Measurements from ENCODE around the gene IRF8. TPM values are rescaled to one million over a fixed set of nuclear protein-coding genes. Genes with fewer than 3 reads are reported as not detected.
"Not testable (repeated sequence)": the region's sequence is repeated elsewhere in the genome, so short reads cannot be mapped to it uniquely, and the experiment has no call there.

Gene IRF8
- total RNA-seq, result 10 to 100 TPM; 17.6 to 17.8 TPM
- polyA plus RNA-seq, result 1 to 10 TPM; 2.0 to 5.8 (median 3.2) TPM
- 2.2 to 224 (median 13.3) reads per million in 6 experiments for total RNA-seq

DNA sequence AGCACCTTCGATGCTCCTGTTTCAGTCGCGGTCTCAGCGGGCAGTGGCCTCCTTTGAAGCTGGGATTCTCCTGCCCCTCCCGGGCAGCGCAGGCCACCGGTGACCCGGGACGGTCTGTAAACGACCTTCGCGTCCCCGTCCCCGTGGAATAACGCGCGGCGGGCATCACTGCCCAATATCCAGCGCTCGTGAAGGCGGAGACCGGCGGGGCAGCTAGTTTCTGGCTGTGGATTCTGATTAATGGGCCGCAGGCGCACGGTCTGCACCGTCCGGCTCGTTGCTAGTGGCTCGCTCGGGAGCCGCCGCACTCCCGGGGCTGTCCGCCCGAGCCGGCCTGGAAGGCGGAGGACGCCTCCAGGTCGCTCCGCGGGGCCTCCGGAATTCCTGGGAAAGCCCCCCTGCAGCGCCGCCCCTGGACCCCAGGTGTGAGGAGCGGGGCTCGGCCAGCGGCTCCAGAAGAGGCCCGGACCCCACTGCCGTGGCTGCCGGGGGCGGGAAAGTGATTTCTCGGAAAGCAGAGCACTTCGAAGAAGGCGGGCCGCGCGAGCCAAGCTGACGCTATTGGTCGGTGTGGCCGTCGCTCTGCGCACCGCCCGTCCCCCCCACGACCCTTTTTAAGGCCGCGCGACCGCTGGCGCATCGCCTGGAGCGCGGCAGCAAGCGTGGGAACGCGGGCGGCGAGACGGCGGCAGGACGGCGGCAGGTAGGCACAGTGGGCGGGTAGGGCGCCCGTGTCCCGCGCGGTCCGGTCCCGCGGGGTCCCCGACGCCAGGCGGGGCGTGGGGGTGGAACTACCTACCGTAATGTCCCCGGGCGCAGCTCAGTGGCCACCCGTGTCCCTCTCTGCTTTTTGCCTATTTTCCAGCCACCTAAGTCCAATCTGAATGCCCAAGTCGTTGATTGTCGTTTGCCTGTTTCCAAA lies at the start of gene IRF8:
IRF8 (plus strand) TSS at position 642 of the 922 bp plus-strand sequence. CDS start 3,854 bp downstream, outside the sequence.
- Mint-ChIP-seq H3K27ac (peak within 1 kb of the TSS in 8 of 10 donors; percentile 37 to 92 (median 77)), H3K4me3 (peak within 1 kb of the TSS; percentile 75 to 91 (median 86)), H3K36me3 (no peaks in the 10 kb centered on the region), H3K4me1 (peaks cover 20 to 61% (median 43%) of the 10 kb centered on the region in 4 donors), H3K9me3 (no peaks in the 10 kb centered on the region), H3K27me3 (no peaks in the 10 kb centered on the region)
- POLR2A ChIA-PET, result interaction anchor here (1.1 kb wide), 1 partner anchor 11 kb away, joined by 4 read pairs; no protein-coding TSS in a partner anchor
- ATAC-seq, result peak; percentile 73 to 88
- DNase-seq, result peak; percentile 59 to 85 (median 70)

DNA sequence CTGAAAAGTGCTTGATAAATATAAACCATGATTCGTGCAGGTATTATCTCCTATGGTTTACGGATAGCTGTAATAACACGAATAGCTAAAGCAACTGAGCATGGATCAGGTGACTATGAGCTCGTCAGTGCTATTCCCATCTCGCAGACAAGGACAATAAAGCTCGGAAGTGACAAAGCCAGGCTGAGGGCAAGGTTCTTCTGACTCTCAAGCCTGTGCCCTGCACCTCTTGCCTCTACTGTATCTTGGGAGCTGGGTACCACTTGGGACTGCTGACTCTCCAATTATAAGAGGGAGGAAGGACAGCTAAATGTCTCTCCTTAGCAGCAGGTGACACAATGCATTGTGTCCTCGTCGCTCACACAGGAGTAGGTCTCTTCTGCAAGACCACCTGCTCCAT lies 49.6 kb upstream of the IRF8 start:
- ATAC-seq, result no peak
- H3K27me3 Mint-ChIP-seq, result peaks cover 5 to 33% (median 13%) of the 10 kb centered on the region in 5 donors
- no peaks in the 10 kb centered on the region for H3K36me3 Mint-ChIP-seq
- H3K4me3 Mint-ChIP-seq, result no peak overlapping the region
- POLR2A ChIA-PET, result no interaction called here
- DNase-seq, result no peak
- H3K9me3 Mint-ChIP-seq, result no peaks in the 10 kb centered on the region
- peaks cover 17 to 22% (median 20%) of the 10 kb centered on the region in 4 donors for H3K4me1 Mint-ChIP-seq
- H3K27ac Mint-ChIP-seq, result no peak overlapping the region

DNA sequence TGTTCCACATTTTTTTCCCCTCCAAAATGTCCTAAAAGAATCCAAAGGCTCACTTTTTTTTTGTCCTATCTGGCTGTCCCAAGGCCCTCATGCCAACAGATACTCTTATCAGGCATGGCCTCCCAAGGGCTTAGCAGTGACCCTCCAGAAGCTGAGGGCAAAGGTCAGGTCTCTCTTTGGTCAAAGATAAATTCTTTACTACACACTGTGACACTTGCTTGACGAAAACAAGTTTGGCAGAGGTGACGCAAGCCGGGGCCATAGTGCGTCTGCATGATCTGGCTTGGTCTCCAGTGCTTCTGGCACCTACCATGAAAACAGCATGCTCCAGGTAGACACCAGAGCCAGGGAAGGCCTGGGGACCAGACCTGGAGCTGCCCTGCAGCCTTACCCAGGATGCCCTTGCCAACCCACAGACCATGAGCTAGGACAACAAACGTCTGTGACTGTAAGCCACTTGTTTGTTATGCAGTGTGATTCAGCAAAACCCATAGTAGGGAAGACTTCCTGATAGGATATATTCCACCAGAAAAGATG lies 48.5 kb upstream of the IRF8 start:
- Mint-ChIP-seq H3K27me3 (peaks cover 2 to 24% (median 13%) of the 10 kb centered on the region in 5 donors), H3K4me3 (no peak overlapping the region), H3K36me3 (no peaks in the 10 kb centered on the region), H3K27ac (peak overlapping the region in 2 of 10 donors; percentile 10 to 49), H3K4me1 (peaks cover 12 to 15% (median 13%) of the 10 kb centered on the region in 4 donors), H3K9me3 (no peaks in the 10 kb centered on the region)
- POLR2A ChIA-PET, result no interaction called here
- ATAC-seq, result no peak
- DNase-seq, result no peak

DNA sequence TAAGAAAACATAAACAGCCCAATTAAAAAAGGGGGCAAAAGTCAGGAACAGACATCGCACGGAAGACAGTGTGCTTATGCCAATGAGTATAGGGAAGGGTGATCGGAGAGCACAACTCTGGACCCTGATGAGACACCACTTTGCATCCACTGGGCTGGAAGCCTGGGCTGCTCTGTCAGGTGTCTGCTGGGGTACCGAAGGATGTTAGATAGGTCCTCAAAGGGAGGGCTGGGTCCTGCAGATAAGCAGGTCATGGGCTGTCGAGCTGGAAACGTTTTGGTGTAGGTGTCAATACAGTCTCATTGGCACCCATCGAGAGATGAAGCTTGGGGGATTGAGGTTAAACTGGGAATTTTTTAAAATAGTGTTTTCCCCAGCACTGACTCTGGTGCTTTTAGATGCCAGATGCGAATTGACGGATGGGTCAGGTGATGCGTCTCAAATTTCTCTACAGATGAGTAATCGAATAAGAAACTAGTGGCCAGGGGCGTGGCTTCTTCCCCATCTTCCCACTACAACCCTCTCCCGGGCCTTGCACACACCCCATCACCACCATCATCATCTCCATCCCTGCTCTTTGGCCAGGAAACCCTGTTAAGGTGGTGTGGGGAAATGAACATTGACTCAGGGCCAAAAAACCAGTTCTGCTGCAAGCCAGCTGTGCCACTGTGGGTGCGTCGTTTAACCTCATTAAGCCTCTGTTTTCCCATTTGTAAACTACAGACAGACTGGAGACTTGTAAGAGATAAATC lies 47.8 kb upstream of the IRF8 start:
- H3K4me1 Mint-ChIP-seq, result peaks cover 12 to 15% (median 13%) of the 10 kb centered on the region in 4 donors
- no peaks in the 10 kb centered on the region for H3K9me3 Mint-ChIP-seq
- POLR2A ChIA-PET, result no interaction called here
- peaks cover 2 to 24% (median 15%) of the 10 kb centered on the region in 5 donors for H3K27me3 Mint-ChIP-seq
- H3K36me3 Mint-ChIP-seq, result no peaks in the 10 kb centered on the region
- ATAC-seq (no peak), DNase-seq (no peak)
- no peak overlapping the region for H3K4me3 Mint-ChIP-seq
- H3K27ac Mint-ChIP-seq, result no peak overlapping the region

DNA sequence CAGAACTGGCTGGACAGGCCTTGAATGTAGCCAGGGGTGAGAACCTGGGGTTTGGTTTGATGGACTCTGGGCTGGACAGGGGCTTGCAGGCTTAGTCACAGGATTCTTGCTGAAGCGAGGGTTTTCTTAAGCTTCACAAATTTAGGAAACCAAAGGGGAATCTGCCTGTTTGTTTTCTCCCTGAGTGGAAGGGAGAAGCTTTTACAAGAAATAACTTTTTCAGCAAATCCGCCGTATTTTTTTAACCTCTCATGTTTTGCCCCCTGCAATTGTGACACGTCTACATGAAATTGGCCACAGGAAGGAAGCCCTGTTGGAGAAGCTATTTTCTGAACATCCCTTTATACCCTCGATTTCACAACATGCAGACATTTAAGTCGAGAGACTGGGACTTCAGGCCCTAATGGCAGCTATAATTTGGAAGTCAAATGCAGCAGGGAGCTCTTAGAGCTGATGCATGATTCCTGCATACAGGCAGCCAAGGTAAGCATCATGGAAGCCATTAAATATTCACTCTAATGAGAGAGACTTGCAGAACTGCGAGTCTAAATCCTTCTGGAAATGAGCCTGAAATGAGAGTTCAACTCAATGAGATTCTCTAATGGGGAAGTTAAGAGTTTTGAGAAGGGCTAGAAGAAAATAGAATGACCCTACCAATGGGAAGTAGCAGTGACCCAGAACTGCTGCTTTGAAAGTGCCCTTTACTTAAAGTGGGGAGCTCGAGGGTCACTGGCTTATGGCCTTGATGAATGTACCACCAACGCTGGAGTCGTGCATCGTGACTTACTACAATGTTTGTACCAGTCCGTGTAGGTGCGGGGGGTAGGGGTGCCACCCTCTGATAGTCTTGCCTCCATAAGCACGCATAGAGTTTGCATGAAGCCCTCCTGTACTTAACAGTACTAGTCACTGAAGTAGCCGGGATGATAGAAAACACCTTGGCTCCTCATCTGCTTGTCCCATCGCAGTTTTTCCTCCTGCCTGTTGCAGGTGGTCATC lies 45.1 kb upstream of the IRF8 start:
- Mint-ChIP-seq H3K4me1 (peaks cover 0 to 18% (median 1%) of the 10 kb centered on the region in 4 donors), H3K4me3 (no peak overlapping the region), H3K9me3 (peaks cover 0 to 2% (median 0%) of the 10 kb centered on the region in 9 donors), H3K27me3 (peaks cover 0 to 15% (median 3%) of the 10 kb centered on the region in 5 donors), H3K36me3 (no peaks in the 10 kb centered on the region), H3K27ac (peak overlapping the region in 1 of 10 donors; percentile 50)
- POLR2A ChIA-PET, result no interaction called here
- ATAC-seq (no peak), DNase-seq (no peak)

GRCh38 chr16:85854935-85855334 lies 44.0 kb upstream of the IRF8 start:
- Mint-ChIP-seq H3K27me3 (peaks cover 0 to 17% (median 8%) of the 10 kb centered on the region in 5 donors), H3K4me1 (peaks cover 0 to 23% (median 0%) of the 10 kb centered on the region in 4 donors), H3K9me3 (peaks cover 0 to 2% (median 0%) of the 10 kb centered on the region in 9 donors), H3K4me3 (no peak overlapping the region), H3K36me3 (no peaks in the 10 kb centered on the region), H3K27ac (no peak overlapping the region)
- DNase-seq, result no peak
- POLR2A ChIA-PET, result no interaction called here
- no peak for ATAC-seq

DNA sequence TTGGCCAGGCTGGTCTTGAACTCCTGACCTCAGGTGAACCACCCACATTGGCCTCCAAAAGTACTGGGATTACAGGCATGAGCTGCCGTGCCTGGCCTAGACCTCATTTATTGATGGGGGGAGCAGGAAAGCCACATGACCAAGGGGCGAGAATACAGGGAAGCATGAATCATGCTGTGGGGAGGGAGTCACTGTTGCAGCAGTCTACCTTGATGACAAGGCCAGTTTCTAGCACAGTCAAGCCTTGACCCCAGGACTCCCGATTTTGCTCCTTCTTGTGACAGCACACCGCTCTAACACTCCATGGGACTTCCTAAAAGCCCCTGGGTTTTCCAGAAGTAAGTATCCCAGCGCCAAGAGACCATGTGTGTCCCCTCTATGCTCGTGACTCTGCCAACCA lies 42.9 kb upstream of the IRF8 start:
- peaks cover 0 to 2% (median 0%) of the 10 kb centered on the region in 9 donors for H3K9me3 Mint-ChIP-seq

GRCh38 chr16:85856585-85856984 lies 42.4 kb upstream of the IRF8 start:
- Mint-ChIP-seq H3K9me3 (peaks cover 0 to 2% (median 0%) of the 10 kb centered on the region in 9 donors), H3K27ac (no peak overlapping the region), H3K36me3 (no peaks in the 10 kb centered on the region), H3K4me1 (peaks cover 0 to 22% (median 0%) of the 10 kb centered on the region in 4 donors), H3K27me3 (peaks cover 0 to 17% (median 3%) of the 10 kb centered on the region in 5 donors), H3K4me3 (no peak overlapping the region)
- POLR2A ChIA-PET, result no interaction called here
- ATAC-seq (no peak), DNase-seq (no peak)

More for the DNA sequence above, 42.9 kb upstream of the IRF8 start:
- peaks cover 0 to 22% (median 0%) of the 10 kb centered on the region in 4 donors for H3K4me1 Mint-ChIP-seq
- ATAC-seq (no peak), DNase-seq (no peak)
- H3K36me3 Mint-ChIP-seq, result no peaks in the 10 kb centered on the region
- POLR2A ChIA-PET, result no interaction called here
- H3K4me3 Mint-ChIP-seq, result no peak overlapping the region
- H3K27me3 Mint-ChIP-seq, result peaks cover 0 to 17% (median 3%) of the 10 kb centered on the region in 5 donors
- no peak overlapping the region for H3K27ac Mint-ChIP-seq

GRCh38 chr16:85857406-85857805 lies 41.6 kb upstream of the IRF8 start:
- POLR2A ChIA-PET, result no interaction called here
- Mint-ChIP-seq H3K36me3 (no peaks in the 10 kb centered on the region), H3K4me3 (no peak overlapping the region), H3K27me3 (peaks cover 0 to 17% (median 3%) of the 10 kb centered on the region in 5 donors), H3K27ac (no peak overlapping the region), H3K4me1 (peaks cover 0 to 22% (median under 1%) of the 10 kb centered on the region in 4 donors), H3K9me3 (peaks cover 0 to 2% (median 0%) of the 10 kb centered on the region in 9 donors)
- no peak for DNase-seq
- no peak for ATAC-seq

DNA sequence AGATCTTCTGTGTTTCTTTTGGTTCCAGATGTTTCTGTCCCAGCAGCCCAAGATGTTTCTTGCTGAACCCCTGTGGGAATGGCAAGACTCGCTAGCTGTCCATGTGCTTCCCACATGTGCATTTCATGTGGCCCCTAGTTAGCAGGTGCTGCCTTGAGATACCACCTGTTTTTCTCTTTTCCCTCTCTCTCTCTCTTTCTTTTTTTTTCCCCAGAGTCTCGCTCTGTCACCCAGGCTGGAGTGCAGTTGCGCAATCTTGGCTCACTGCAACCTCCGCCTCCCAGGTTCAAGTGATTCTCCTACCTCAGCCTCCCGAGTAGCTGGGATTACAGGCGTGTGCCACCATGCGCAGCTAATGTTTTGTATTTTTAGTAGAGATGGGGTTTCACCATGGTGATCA lies 40.4 kb upstream of the IRF8 start:
- H3K4me3 Mint-ChIP-seq, H3K9me3 Mint-ChIP-seq, H3K27ac Mint-ChIP-seq, DNase-seq, POLR2A ChIA-PET, ATAC-seq, H3K36me3 Mint-ChIP-seq: not testable (repeated sequence)
- Mint-ChIP-seq H3K27me3 (peaks cover 0 to 17% (median 3%) of the 10 kb centered on the region in 5 donors), H3K4me1 (peaks cover 0 to 18% (median 1%) of the 10 kb centered on the region in 4 donors)

- peaks cover 0 to 14% (median 1%) of the 10 kb centered on the region in 4 donors for H3K4me1 Mint-ChIP-seq
- H3K27me3 Mint-ChIP-seq, result peaks cover 0 to 17% (median 3%) of the 10 kb centered on the region in 5 donors
- POLR2A ChIA-PET, result no interaction called here
- no peak overlapping the region for H3K4me3 Mint-ChIP-seq
- H3K27ac Mint-ChIP-seq, result no peak overlapping the region
- ATAC-seq (no peak), DNase-seq (no peak)
- H3K9me3 Mint-ChIP-seq, result peaks cover 0 to 2% (median 0%) of the 10 kb centered on the region in 9 donors
- no peaks in the 10 kb centered on the region for H3K36me3 Mint-ChIP-seq
Measured at GRCh38 chr16:85858984-85859817, 39.8 kb upstream of the IRF8 start.
